GM18868 (cell line): ENCODE results near the gene CNOT8.

ENCODE experiments used
- ATAC-seq: cut with Tn5 transposase; IDR thresholded peaks from one replicate; pipeline ENCODE4 v1.9.1; 2021; ENCODE audit warnings: mild to moderate bottlenecking, moderate library complexity; ENCODE audit not compliant: unreplicated experiment

The CNOT8 gene

GRCh38 chr5:154863291-154864080, 5.1 kb downstream of the CNOT8 start:
- ATAC-seq: no peak

- no peak for ATAC-seq
Measured at GRCh38 chr5:154865466-154866184, 7.2 kb downstream of the CNOT8 start.

GRCh38 chr5:154866841-154867240, 8.4 kb downstream of the CNOT8 start:
- no peak for ATAC-seq

GRCh38 chr5:154868702-154869101, 10.3 kb downstream of the CNOT8 start:
- no peak for ATAC-seq

- no peak for ATAC-seq
Measured at GRCh38 chr5:154871734-154872133, 13.3 kb downstream of the CNOT8 start.

GRCh38 chr5:154873791-154874331, 15.4 kb downstream of the CNOT8 start:
- ATAC-seq: no peak

GRCh38 chr5:154878642-154879335, 20.4 kb downstream of the CNOT8 start:
- no peak for ATAC-seq

- ATAC-seq: no peak
Measured at GRCh38 chr5:154881986-154882385, 23.6 kb downstream of the CNOT8 start.

- ATAC-seq: no peak
Measured at GRCh38 chr5:154884424-154884823, 26.0 kb downstream of the CNOT8 start.

- no peak for ATAC-seq
Measured at GRCh38 chr5:154885439-154885838, 27.0 kb downstream of the CNOT8 start.

- ATAC-seq: no peak
Measured at GRCh38 chr5:154892369-154892771, 33.9 kb downstream of the CNOT8 start.

GRCh38 chr5:154893381-154893780, 35.0 kb downstream of the CNOT8 start:
- no peak for ATAC-seq

GRCh38 chr5:154895606-154896561, 37.5 kb downstream of the CNOT8 start:
- no peak for ATAC-seq

GRCh38 chr5:154896562-154897165, 38.2 kb downstream of the CNOT8 start:
- no peak for ATAC-seq

GRCh38 chr5:154898210-154898609, 39.8 kb downstream of the CNOT8 start:
- ATAC-seq: no peak

GRCh38 chr5:154899151-154899816, 40.9 kb downstream of the CNOT8 start:
- ATAC-seq: no peak

- no peak for ATAC-seq
Measured at GRCh38 chr5:154900066-154900465, 41.6 kb downstream of the CNOT8 start.

- no peak for ATAC-seq
Measured at GRCh38 chr5:154901276-154901675, 42.8 kb downstream of the CNOT8 start.

- ATAC-seq: no peak
Measured at GRCh38 chr5:154901913-154902312, 43.5 kb downstream of the CNOT8 start.
